Measurements from ENCODE around the gene KLF13. TPM values are rescaled to one million over a fixed set of nuclear protein-coding genes. Genes with fewer than 3 reads are reported as not detected.
A peak's percentile ranks its signal among the peaks of the same experiment; 100 is the strongest.

KLF13 gene
- total RNA-seq, 1 donor from 2014 or later, result 67.7 TPM

- no peak for DNase-seq (ENCODE audit: low read depth)
- TF ChIP-seq CTCF (IDR thresholded peaks at IDR 0.05; ENCODE audit: insufficient read depth, low read length, poor library complexity, severe bottlenecking), result no peak
- H3K36me3 ChIP-seq (ENCODE audit: control insufficient read depth, insufficient read depth, low read length), result no peaks in the 10 kb centered on the region
Measured at GRCh38 chr15:31362886-31363285, 36.3 kb downstream of the KLF13 start.

GRCh38 chr15:31364301-31365031 is 37.8 kb downstream of the KLF13 start:
- no peak for TF ChIP-seq CTCF (IDR thresholded peaks at IDR 0.05; ENCODE audit: insufficient read depth, low read length, poor library complexity, severe bottlenecking)
- Histone ChIP-seq H3K4me3 (ENCODE audit: low read depth, low read length) (no peak overlapping the region), H3K27me3 (ENCODE audit: control insufficient read depth, insufficient read depth, low read length) (no peaks in the 10 kb centered on the region), H3K36me3 (ENCODE audit: control insufficient read depth, insufficient read depth, low read length) (no peaks in the 10 kb centered on the region)
- no peak for DNase-seq (ENCODE audit: low read depth)

More at GRCh38 chr15:31362886-31363285, 36.3 kb downstream of the KLF13 start:
- Histone ChIP-seq H3K27me3 (ENCODE audit: control insufficient read depth, insufficient read depth, low read length) (no peaks in the 10 kb centered on the region), H3K4me3 (ENCODE audit: low read depth, low read length) (no peak overlapping the region)

- Histone ChIP-seq H3K27me3 (ENCODE audit: control insufficient read depth, insufficient read depth, low read length) (no peaks in the 10 kb centered on the region), H3K4me3 (ENCODE audit: low read depth, low read length) (no peak overlapping the region), H3K36me3 (ENCODE audit: control insufficient read depth, insufficient read depth, low read length) (no peaks in the 10 kb centered on the region)
- TF ChIP-seq CTCF (IDR thresholded peaks at IDR 0.05; ENCODE audit: insufficient read depth, low read length, poor library complexity, severe bottlenecking), result no peak
- no peak for DNase-seq (ENCODE audit: low read depth)
Measured at GRCh38 chr15:31365032-31365654, 38.5 kb downstream of the KLF13 start.

- H3K36me3 ChIP-seq (ENCODE audit: control insufficient read depth, insufficient read depth, low read length), result no peaks in the 10 kb centered on the region
- TF ChIP-seq CTCF (IDR thresholded peaks at IDR 0.05; ENCODE audit: insufficient read depth, low read length, poor library complexity, severe bottlenecking), result peak; percentile 38
- no peak overlapping the region for H3K4me3 ChIP-seq (ENCODE audit: low read depth, low read length)
- DNase-seq (ENCODE audit: low read depth), result no peak
- no peaks in the 10 kb centered on the region for H3K27me3 ChIP-seq (ENCODE audit: control insufficient read depth, insufficient read depth, low read length)
Measured at GRCh38 chr15:31365655-31366127, 39.1 kb downstream of the KLF13 start.

- Histone ChIP-seq H3K4me3 (ENCODE audit: low read depth, low read length) (no peak overlapping the region), H3K27me3 (ENCODE audit: control insufficient read depth, insufficient read depth, low read length) (no peaks in the 10 kb centered on the region), H3K36me3 (ENCODE audit: control insufficient read depth, insufficient read depth, low read length) (no peaks in the 10 kb centered on the region)
- TF ChIP-seq CTCF (IDR thresholded peaks at IDR 0.05; ENCODE audit: insufficient read depth, low read length, poor library complexity, severe bottlenecking), result no peak
- no peak for DNase-seq (ENCODE audit: low read depth)
Measured at GRCh38 chr15:31366169-31366734, 39.6 kb downstream of the KLF13 start.

All from kidney epithelial cell (primary cell).